ENCODE results near the gene TSPOAP1. TPM values are rescaled to one million over a fixed set of nuclear protein-coding genes. Genes with fewer than 3 reads are reported as not detected.

The TSPOAP1 gene
- total RNA-seq, 3 donors from 2014 or later: 2.6 to 42.1 (median 26.9) TPM

DNA sequence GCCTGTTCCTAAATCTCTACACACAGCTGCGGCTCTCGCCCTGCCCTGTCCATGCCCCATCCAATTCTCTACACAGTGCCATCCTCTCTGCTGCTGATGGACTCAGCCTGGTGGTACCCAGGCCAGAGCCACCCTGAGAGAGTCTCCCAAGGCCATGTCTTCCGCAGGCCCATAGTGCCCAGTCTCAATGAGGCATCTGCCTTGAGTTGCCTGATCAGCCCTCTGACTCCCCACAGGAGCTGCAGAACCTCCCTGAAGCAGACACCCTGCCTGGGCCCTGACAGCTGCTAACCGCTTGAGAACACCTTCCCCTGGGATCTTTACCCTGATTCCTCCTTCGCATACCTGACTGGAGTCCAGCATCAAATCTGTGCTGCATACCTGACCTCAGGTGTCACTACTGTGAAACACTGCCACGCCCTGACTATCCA, 13.3 kb downstream of the TSPOAP1 start:
- Histone ChIP-seq H3K27me3 (no peaks in the 10 kb centered on the region), H3K4me3 (no peak overlapping the region), H3K27ac (no peak overlapping the region), H3K9me3 (no peaks in the 10 kb centered on the region), H3K4me1 (no peaks in the 10 kb centered on the region), H3K36me3 (no peaks in the 10 kb centered on the region)
- intact Hi-C loops (cut with DNase I; ENCODE audit: low total_unique reads): no loop called here
- TF ChIP-seq, protein P1, sequence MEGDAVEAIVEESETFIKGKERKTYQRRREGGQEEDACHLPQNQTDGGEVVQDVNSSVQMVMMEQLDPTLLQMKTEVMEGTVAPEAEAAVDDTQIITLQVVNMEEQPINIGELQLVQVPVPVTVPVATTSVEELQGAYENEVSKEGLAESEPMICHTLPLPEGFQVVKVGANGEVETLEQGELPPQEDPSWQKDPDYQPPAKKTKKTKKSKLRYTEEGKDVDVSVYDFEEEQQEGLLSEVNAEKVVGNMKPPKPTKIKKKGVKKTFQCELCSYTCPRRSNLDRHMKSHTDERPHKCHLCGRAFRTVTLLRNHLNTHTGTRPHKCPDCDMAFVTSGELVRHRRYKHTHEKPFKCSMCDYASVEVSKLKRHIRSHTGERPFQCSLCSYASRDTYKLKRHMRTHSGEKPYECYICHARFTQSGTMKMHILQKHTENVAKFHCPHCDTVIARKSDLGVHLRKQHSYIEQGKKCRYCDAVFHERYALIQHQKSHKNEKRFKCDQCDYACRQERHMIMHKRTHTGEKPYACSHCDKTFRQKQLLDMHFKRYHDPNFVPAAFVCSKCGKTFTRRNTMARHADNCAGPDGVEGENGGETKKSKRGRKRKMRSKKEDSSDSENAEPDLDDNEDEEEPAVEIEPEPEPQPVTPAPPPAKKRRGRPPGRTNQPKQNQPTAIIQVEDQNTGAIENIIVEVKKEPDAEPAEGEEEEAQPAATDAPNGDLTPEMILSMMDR (IDR thresholded peaks at IDR 0.05): no peak
- TF ChIP-seq POLR2A (IDR thresholded peaks at IDR 0.05) (no peak), POLR2AphosphoS5 (IDR thresholded peaks at IDR 0.05) (no peak)
- no peak for DNase-seq (ENCODE audit: low spot score in 2 of 2)

DNA sequence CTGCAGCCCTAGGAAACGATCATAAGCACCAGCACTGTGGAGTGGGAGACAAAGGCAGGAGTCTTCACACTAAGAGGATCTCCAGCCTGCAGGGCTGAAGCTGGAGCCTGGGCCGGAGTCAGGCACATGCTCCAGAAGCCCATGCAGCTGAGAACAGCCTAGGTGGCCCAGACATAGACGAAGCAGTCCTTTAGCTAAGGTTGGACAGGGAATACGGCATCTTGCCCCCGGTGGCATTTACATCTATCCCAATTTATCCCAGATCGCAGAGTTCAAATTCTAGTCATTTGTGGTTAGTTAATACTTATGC, 13.9 kb downstream of the TSPOAP1 start:
- intact Hi-C loops (cut with DNase I; ENCODE audit: low total_unique reads): no loop called here
- Histone ChIP-seq H3K4me3 (no peak overlapping the region), H3K36me3 (no peaks in the 10 kb centered on the region), H3K4me1 (no peaks in the 10 kb centered on the region), H3K9me3 (no peaks in the 10 kb centered on the region), H3K27ac (no peak overlapping the region), H3K27me3 (no peaks in the 10 kb centered on the region)
- no peak for TF ChIP-seq POLR2AphosphoS5 (IDR thresholded peaks at IDR 0.05)
- TF ChIP-seq POLR2A (IDR thresholded peaks at IDR 0.05): no peak
- TF ChIP-seq, protein P1 (IDR thresholded peaks at IDR 0.05): no peak
- no peak for DNase-seq (ENCODE audit: low spot score in 2 of 2)

DNA sequence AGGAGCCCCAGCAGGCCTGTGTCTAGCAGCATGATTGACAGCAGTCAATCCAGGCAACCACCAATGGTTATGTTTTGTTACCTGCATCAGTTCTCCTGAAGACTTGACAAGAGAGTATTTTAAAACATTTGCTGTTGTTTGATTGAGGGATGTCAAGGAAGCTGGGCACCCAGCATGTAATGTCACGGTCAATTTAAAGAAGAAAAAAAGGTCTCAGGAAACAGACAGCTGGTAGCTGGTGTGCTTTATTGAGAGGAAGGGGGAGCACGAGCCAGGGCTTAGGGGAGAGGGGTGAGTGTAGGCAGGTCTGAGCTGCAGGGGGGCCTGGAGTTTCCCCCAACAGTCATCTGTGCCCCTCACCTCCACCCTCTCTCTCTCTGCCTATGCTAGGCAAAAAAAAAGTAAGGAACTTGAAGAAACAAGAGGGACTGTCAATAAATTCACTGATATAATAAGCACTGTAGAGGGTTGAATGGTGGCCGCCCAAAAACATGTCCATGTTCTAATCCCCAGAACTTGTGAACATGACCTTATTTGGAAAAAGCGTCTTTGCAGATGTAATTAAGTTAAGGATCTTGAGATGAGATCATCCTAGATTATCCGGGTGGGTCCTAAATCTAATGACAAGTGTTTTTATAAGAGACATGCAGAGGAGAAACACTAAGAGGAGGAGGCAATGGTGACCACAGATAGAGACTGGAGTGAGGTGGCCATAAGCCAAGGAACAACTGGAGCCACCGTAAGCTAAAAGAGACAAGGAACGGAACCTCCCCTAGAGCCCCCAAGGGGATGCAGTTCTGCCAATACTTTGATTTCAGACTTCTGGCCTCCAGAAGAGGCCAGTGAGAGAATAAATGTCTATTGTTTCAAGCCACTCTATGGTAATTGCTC, 14.5 kb downstream of the TSPOAP1 start:
- Histone ChIP-seq H3K4me1 (no peaks in the 10 kb centered on the region), H3K9me3 (no peaks in the 10 kb centered on the region), H3K4me3 (no peak overlapping the region), H3K36me3 (no peaks in the 10 kb centered on the region), H3K27ac (no peak overlapping the region), H3K27me3 (no peaks in the 10 kb centered on the region)
- intact Hi-C loops (cut with DNase I; ENCODE audit: low total_unique reads): no loop called here
- DNase-seq (ENCODE audit: low spot score in 2 of 2): no peak
- TF ChIP-seq POLR2A (IDR thresholded peaks at IDR 0.05) (no peak), POLR2AphosphoS5 (IDR thresholded peaks at IDR 0.05) (no peak)
- TF ChIP-seq, protein P1 (IDR thresholded peaks at IDR 0.05): no peak

DNA sequence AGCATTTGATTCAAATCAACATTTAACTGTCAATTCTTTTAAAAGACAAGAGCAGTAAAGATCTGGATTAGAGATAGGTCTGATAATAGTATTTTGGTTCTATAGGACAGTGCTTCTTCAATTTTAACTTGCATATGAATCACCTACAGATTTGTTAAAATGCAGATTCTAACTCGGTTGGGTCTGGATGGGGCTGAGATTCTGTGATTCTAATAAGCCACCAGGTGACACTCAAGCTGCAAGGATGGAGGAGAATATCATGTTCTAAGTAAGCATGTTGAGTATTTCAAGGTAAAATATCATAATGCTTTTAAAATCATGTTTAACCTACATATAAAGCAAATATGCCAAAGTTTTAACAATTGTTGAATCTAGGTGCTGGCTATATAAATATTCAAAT, 15.8 kb downstream of the TSPOAP1 start:
- no peak for DNase-seq (ENCODE audit: low spot score in 2 of 2)
- no peak overlapping the region for H3K27ac ChIP-seq
- TF ChIP-seq POLR2AphosphoS5 (IDR thresholded peaks at IDR 0.05): no peak
- TF ChIP-seq, protein P1 (IDR thresholded peaks at IDR 0.05): no peak
- H3K4me3 ChIP-seq: no peak overlapping the region
- H3K27me3 ChIP-seq: no peaks in the 10 kb centered on the region
- intact Hi-C loops (cut with DNase I; ENCODE audit: low total_unique reads): no loop called here
- H3K4me1 ChIP-seq: no peaks in the 10 kb centered on the region
- H3K36me3 ChIP-seq: no peaks in the 10 kb centered on the region
- H3K9me3 ChIP-seq: no peaks in the 10 kb centered on the region

DNA sequence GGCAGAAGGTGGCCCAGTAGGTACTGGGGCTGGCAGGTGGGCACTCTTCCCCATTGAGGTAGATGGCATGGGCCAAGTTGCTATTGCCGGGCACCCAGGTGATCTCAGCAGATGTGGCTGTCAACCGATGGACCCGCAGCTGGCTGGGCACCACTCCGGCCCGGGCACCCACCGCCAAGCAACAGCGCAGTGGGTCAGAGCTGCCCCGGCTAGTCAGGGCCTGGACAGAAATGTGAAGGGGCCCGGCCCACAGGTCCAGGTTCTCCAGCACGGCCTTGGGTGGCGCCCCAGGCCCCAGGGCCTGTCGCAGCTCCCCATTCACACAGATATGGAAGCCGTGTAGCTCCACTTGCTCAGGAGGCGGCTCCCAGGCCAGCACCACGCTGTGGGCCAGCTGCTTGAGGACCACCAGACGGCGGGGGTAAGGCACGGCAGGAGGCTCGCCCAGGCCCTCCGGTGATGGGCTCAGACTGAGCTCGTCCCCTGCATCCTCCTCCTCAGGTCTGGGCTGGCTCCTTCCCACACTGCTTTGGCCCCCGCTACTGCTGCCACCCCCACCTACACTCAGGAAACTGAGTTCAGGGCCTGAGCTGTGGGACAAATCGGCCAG, 16.5 kb downstream of the TSPOAP1 start:
- no peaks in the 10 kb centered on the region for H3K36me3 ChIP-seq
- no peaks in the 10 kb centered on the region for H3K9me3 ChIP-seq
- TF ChIP-seq POLR2A (IDR thresholded peaks at IDR 0.05) (no peak), POLR2AphosphoS5 (IDR thresholded peaks at IDR 0.05) (no peak)
- TF ChIP-seq, protein P1 (IDR thresholded peaks at IDR 0.05): no peak
- H3K27ac ChIP-seq: no peak overlapping the region
- no peak overlapping the region for H3K4me3 ChIP-seq
- H3K4me1 ChIP-seq: no peaks in the 10 kb centered on the region
- intact Hi-C loops (cut with DNase I; ENCODE audit: low total_unique reads): no loop called here
- H3K27me3 ChIP-seq: no peaks in the 10 kb centered on the region
- peak; percentile 12 to 50 for DNase-seq (ENCODE audit: low spot score in 2 of 2)
